ENCODE data around the gene MAN2B1. TPM values are rescaled to one million over a fixed set of nuclear protein-coding genes. Genes with fewer than 3 reads are reported as not detected.

MAN2B1 gene
- total RNA-seq, 1 donor from 2014 or later: 92.8 TPM

DNA sequence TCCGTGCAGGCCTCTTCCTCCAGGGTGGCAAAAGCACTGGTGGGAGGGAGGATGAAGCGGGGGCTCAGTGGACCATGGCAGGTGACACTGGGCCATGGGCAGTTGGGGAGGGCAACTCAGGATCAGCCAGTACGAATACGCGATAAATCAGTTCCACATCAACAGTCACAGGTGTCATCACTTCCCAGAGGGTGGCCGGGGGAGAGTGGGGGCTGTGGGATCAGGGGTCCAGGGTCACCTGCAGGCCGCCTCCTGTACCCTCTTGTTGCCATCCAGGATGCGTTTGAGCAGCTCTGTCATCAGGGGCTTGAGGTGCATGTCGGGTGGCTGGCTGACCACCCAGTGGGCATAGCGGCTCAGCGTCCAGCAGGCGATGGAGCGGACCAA, 39.8 kb upstream of the MAN2B1 start:
- Histone ChIP-seq H3K27me3 (ENCODE audit: control insufficient read depth, insufficient read depth, low read length) (no peaks in the 10 kb centered on the region), H3K4me3 (ENCODE audit: low read depth, low read length) (no peak overlapping the region), H3K36me3 (ENCODE audit: control insufficient read depth, insufficient read depth, low read length) (peaks cover 14% of the 10 kb centered on the region)
- TF ChIP-seq CTCF (IDR thresholded peaks at IDR 0.05; ENCODE audit: insufficient read depth, low read length, poor library complexity, severe bottlenecking): no peak
- no peak for DNase-seq (ENCODE audit: low read depth)

GRCh38 chr19:12705654-12706331, 39.3 kb upstream of the MAN2B1 start:
- no peak for DNase-seq (ENCODE audit: low read depth)
- no peak overlapping the region for H3K4me3 ChIP-seq (ENCODE audit: low read depth, low read length)
- peaks cover 14% of the 10 kb centered on the region for H3K36me3 ChIP-seq (ENCODE audit: control insufficient read depth, insufficient read depth, low read length)
- TF ChIP-seq CTCF (IDR thresholded peaks at IDR 0.05; ENCODE audit: insufficient read depth, low read length, poor library complexity, severe bottlenecking): no peak
- no peaks in the 10 kb centered on the region for H3K27me3 ChIP-seq (ENCODE audit: control insufficient read depth, insufficient read depth, low read length)

GRCh38 chr19:12705169-12705568, 38.6 kb upstream of the MAN2B1 start:
- TF ChIP-seq CTCF (IDR thresholded peaks at IDR 0.05; ENCODE audit: insufficient read depth, low read length, poor library complexity, severe bottlenecking): no peak
- Histone ChIP-seq H3K36me3 (ENCODE audit: control insufficient read depth, insufficient read depth, low read length) (peaks cover 10% of the 10 kb centered on the region), H3K4me3 (ENCODE audit: low read depth, low read length) (no peak overlapping the region), H3K27me3 (ENCODE audit: control insufficient read depth, insufficient read depth, low read length) (no peaks in the 10 kb centered on the region)
- no peak for DNase-seq (ENCODE audit: low read depth)

DNA sequence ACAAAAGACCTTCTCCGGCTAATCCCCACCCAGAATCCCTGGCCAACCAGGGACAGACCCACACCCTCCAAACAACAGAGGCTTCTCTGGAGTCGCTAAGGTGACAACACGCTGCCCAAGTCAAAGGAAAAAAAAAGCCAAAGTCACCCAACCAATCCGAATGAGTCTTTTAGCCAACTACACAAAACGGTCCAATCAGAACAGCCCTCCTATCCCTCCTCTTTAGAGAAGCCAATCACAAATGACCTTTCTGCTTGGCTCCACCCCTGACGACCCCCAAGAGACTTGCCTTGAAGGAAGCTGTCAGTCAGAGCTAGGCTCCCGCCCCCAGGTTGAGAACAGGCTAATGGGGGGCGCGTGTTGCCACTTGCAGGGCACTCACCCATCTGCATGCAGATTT, 36.5 kb upstream of the MAN2B1 start:
- Histone ChIP-seq H3K36me3 (ENCODE audit: control insufficient read depth, insufficient read depth, low read length) (peaks cover 10% of the 10 kb centered on the region), H3K27me3 (ENCODE audit: control insufficient read depth, insufficient read depth, low read length) (no peaks in the 10 kb centered on the region), H3K4me3 (ENCODE audit: low read depth, low read length) (no peak overlapping the region)
- TF ChIP-seq CTCF (IDR thresholded peaks at IDR 0.05; ENCODE audit: insufficient read depth, low read length, poor library complexity, severe bottlenecking): no peak
- no peak for DNase-seq (ENCODE audit: low read depth)

- H3K36me3 ChIP-seq (ENCODE audit: control insufficient read depth, insufficient read depth, low read length): peaks cover 10% of the 10 kb centered on the region
- H3K4me3 ChIP-seq (ENCODE audit: low read depth, low read length): no peak overlapping the region
- TF ChIP-seq CTCF (IDR thresholded peaks at IDR 0.05; ENCODE audit: insufficient read depth, low read length, poor library complexity, severe bottlenecking): no peak
- no peak for DNase-seq (ENCODE audit: low read depth)
- no peaks in the 10 kb centered on the region for H3K27me3 ChIP-seq (ENCODE audit: control insufficient read depth, insufficient read depth, low read length)
These were observed 35.2 kb upstream of the MAN2B1 start for GRCh38 chr19:12701596-12702282.
